HG03520 (cell line): ENCODE results near the gene MMP25.
"Not testable (repeated sequence)": the region's sequence is repeated elsewhere in the genome, so short reads cannot be mapped to it uniquely, and the experiment has no call there.

ENCODE experiments used
- ATAC-seq: cut with Tn5 transposase; IDR thresholded peaks from one replicate; pipeline ENCODE4 v1.9.1; 2021; ENCODE audit warnings: mild to moderate bottlenecking, moderate library complexity; ENCODE audit not compliant: unreplicated experiment

The MMP25 gene

DNA sequence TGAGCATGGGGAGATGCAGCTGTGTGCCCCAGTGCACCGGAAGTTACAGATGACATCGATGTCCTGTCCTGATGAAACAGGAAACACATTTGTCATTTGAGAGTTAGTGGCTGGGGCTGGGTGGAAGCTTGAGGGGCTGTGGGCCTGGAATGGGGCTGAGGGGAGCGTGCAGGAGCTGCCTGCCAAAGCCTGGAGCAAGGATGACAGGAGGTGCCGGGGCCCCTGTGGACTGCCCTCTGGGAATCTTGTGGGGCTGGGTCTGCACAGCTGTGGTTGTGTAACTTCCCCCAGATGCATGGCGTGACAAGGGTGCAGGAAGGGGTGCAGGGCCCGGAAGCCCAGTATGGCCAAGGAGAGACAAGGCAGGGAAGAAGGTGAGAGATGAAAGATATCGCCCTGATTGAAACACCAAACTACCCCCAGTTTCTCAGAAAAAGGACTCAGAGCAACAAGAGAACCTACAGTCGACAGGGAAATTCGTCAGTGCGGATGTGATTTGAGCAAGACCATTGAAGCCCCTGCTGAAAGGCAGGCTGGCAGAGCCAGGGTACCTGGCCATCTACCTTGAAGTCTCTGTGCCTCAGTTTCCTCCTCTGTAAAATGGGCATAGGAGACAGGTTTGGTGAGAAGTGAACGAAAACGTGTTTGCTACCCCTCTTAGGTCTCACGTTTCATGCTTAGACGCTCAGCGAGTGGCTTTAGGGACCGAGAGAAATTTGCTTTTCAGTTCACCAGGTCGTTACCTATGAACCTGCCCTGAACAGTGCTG is 8.8 kb downstream of the MMP25 start:
- no peak for ATAC-seq

GRCh38 chr16:3055734-3056115 is 9.4 kb downstream of the MMP25 start:
- ATAC-seq = not testable (repeated sequence)

DNA sequence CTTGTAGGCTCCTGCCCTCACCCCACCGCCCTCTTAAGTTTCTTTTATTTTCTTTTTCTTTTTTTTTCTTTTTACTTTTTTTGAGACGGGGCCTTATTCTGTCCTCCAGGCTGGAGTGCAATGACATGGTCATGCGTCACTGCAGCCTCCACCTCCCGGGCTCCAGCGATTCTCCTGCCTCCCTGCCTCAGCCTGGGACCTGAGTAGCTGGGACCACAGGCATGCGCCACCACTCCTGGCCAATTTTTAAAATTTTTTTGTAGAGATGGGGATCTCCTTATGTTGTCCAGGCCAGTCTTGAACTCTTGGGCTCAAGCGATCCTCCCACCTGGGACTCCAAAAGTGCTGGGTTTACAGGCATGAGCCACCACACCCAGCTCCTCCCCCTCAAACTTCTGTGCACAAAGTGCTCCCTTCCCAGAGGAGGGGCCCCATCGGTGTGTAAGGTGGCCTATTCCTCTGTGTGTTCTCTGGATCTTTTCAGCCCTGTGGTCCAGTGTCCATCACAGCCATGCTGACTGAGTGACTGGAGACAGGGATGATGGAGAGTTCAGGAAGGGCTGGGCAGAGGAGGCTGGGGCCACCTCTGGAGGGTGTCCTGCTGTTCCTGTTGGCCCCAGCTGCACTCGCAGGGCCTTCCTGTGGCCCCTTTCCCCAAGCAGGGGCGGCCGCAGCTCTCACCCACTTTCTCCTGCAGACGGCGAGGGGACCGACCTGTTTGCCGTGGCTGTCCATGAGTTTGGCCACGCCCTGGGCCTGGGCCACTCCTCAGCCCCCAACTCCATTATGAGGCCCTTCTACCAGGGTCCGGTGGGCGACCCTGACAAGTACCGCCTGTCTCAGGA is 10.2 kb downstream of the MMP25 start:
- no peak for ATAC-seq

DNA sequence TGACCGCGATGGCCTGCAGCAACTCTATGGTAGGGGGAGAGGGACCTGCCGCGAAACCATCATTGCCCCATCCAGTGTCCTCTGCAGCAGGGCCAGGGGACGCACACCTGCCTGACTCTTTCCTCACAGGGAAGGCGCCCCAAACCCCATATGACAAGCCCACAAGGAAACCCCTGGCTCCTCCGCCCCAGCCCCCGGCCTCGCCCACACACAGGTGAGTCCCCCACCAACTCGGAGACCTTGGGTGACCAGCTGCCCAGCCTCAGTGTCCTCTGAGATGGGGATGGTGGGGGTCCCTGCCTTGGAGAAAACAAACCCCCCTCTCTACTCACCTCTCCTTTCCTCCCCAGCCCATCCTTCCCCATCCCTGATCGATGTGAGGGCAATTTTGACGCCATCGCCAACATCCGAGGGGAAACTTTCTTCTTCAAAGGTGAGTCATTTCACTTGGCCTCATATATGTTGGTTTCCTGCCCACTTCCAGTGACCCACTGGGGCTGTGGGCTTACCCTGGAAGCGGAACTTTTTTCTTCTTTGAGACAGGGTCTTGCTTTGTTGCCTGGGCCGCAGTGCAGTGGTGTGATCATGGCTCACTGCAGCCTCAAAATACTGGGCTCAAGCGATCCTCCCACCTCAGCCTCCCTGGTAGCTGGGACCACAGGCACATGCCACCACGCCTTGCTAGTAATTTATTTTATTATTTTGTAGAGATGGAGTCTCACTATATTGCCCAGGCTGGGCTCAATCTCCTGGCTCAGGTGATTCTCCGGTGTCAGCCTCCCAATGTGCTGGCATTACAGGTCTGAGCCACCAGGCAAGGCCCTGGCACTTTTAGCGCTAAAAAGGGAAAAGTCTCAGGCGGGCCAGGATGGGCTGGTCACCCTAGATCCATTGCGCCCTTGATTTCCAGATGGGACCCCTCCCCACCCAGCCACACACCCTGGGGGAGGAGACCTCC is 11.1 kb downstream of the MMP25 start:
- ATAC-seq = no peak

- ATAC-seq = peak; percentile 24
Observed at GRCh38 chr16:3058139-3059030, 12.0 kb downstream of the MMP25 start.

DNA sequence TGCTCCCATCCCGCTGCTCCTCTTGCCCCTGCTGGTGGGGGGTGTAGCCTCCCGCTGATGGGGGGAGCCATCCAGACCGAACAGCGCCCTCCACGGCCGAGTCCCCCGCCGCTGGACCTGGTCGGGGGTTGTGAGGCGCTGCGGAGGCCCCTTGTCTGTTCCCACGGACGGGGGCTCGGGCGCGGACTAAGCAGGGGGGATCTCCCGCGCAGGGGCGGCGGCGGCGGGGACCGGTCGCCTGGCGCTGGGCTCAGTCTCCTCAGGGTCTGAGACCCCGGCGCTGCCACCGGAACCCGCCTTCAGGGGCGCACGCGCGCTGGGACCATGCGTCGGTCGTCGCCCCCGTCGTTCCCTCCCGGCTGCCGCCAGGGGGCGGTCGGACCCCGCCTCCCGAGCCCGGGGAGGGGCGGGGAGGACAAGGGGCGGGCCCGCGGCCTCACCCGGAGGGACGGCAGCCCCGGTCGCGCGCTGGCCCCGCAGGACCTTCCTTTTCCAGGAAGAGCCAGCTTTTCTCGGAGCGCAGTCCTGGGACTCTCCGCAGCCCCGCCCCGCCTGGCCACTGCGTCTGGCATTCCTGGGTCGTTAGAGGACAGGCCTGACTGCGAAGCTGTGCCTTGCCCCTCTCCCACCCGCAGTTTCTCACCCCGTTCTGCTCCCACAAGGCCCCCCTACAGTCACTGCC is 12.8 kb downstream of the MMP25 start:
- peak; percentile 61 for ATAC-seq

GRCh38 chr16:3059723-3060242 is 13.4 kb downstream of the MMP25 start:
- peak; percentile 8 for ATAC-seq

DNA sequence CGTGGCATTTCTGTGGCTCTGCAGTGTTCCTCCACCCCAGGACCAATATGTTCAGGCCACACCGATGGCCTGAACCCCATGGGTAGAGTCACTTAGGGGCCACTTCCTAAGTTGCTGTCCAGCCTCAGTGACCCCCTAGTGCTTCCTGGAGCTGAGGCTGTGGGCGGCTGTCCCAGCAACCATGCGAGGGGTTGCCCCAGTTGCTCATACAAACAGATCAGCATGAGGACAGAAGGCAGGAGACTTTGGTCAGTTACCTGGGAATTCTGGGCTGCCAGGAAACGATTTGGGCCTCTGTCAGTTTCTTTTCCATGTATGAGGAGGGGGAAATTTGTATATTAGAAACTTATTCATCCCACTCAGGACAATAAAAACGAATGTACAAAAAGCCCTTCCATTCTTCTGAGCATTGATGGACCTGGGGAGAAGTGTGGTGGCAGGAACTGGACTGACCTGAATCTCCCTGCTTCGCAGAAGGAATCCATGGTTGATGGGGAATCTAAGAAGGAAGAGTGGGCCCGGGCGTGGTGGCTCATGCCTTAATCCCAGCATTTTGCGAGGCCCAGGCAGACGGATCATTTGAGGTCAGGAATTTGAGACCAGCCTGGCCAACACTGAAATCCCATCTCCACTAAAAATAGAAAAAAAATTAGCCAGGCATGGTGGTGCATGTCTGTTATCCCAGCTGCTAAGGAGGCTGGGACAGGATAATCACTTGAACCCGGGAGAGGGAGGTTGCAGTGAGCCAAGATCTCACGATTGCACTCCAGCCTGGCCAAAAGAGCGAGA is 14.2 kb downstream of the MMP25 start:
- no peak for ATAC-seq

DNA sequence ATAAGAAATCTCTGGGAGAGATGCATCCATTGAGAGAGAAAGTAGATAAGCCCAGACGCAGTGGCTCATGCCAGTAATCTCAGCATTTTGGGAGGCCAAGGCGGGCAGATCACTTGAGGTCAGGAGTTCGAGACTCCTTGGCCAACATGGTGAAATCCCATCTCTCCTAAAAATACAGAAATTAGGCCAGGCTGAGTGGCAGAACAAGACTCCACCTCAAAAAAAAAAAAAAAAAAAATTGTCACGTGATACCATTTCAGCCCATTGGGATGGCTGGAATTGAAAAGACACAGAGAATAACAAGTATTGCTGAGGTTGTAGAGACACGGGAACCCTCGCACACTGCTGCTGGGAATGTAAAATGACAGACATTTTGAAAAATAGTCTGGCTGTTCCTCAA is 16.2 kb downstream of the MMP25 start:
- ATAC-seq = no peak

GRCh38 chr16:3063625-3064386 is 17.4 kb downstream of the MMP25 start:
- no peak for ATAC-seq

DNA sequence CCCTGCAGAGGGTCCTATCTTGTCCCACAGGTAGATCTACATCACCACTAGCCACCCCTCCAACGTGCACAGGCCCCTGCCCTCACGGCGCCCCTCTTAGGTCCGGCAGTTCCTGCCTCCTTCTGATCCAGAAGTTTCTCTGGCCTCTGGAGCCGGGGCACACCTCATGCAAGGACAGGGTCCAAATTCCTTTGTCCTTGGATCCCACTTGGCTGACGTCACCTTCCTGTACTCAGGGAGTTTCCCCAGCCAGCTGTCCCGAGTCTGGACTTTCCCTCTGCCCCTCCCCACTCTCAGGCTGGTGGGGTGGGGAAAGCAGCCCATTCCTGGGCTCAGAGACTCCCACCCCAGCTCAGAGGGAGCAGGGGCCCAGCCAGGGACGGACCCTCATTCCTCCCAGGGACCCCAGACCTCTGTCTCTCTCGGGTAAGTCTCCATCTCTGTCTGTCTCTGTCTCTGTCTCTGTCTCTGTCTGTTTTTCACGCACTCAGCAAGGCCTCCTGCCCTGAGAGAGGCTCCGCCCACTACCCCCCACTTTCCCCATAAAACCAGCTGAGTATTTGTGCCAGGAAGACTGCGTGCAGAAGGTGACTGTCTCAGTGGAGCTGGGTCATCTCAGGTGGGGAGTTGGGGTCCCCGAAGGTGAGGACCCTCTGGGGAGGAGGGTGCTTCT is 18.8 kb downstream of the MMP25 start, which contains the start of gene IL32:
TSS of gene IL32 (plus strand) at position 572 of the 673 bp plus-strand sequence. CDS start 172 bp downstream, outside the sequence.
- no peak for ATAC-seq

GRCh38 chr16:3065742-3066439 is 19.5 kb downstream of the MMP25 start:
- ATAC-seq = no peak

DNA sequence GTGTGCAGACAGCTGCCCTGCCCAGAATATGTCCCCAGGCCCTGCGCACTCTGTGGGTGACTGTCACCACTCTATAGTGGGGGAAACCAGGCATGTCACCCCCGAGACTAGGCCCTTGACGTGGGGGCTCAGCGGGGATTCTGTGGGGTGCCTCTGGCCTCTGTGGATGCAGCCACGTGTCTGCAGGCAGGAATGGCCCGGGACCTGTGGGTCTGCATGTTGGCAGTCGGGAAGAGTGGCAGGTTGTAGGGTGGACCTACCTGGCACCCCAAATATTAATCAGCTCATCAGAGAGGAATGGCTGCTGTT is 20.0 kb downstream of the MMP25 start:
- ATAC-seq = no peak

DNA sequence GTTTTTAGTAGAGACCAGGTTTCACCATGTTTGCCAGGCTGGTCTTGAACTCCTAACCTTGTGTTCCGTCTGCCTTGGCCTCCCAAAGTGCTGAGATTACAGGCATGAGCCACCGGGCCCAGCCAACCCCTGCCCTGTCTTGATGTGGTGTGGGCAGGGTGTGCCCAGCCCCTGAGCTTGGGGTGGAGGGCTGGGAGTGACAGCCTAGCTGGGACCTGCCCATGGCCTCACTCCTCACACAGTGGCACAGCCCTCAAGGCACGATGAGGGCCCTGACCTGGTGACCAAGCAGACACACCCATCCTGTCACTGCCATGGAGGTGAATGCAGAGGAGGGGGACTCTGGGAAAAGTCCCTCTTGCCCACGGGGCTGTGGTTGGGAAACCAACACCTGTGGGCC is 22.1 kb downstream of the MMP25 start:
- no peak for ATAC-seq

DNA sequence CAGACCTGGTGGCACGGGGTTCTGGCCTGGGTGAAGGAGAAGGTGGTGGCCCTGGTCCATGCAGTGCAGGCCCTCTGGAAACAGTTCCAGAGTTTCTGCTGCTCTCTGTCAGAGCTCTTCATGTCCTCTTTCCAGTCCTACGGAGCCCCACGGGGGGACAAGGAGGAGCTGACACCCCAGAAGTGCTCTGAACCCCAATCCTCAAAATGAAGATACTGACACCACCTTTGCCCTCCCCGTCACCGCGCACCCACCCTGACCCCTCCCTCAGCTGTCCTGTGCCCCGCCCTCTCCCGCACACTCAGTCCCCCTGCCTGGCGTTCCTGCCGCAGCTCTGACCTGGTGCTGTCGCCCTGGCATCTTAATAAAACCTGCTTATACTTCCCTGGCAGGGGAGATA is 22.8 kb downstream of the MMP25 start:
- ATAC-seq = not testable (repeated sequence)

DNA sequence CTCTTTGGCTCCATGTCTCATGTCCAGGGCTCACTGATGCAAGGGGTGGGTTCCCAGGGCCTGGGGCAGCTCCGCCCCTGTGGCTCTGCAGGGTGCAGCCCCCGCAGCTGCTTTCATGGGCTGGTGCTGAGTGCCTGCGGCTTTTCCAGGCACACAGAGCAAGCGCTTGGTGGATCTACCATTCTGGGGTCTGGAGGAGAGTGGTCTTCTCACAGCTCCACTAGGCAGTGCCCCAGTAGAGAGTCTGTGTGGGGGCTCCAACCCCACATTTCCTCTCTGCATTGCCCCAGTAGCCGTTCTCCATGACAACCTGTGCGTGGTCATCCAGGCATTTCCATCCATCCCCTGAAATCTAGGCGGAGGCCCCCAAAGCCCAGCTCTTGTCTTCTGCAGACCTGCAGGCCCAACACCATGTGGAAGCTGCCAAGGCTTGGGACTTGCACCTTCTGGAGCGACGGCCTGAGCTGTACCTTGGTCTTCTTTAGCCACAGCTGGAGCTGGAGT is 24.3 kb downstream of the MMP25 start:
- no peak for ATAC-seq
